Ishikawa (cell line): ENCODE results near the gene MAP7.

ENCODE experiments used
- CEBPB ChIP-seq: IDR thresholded peaks from 2 replicates; pipeline ENCODE4 v1.6.1; 2012
- CREB1 ChIP-seq: IDR thresholded peaks from 2 replicates; pipeline ENCODE4 v1.6.1; 2012; ENCODE audit warnings: low read depth
- EGR1 ChIP-seq: IDR thresholded peaks from 2 replicates; pipeline ENCODE4 v1.6.1; 2012
- EP300 ChIP-seq: IDR thresholded peaks from 2 replicates; pipeline ENCODE4 v1.6.1; 2012; ENCODE audit warnings: borderline replicate concordance
- FOXM1 ChIP-seq: IDR thresholded peaks from 2 replicates; pipeline ENCODE4 v1.6.1; 2012; ENCODE audit warnings: low read depth, borderline replicate concordance
- MAX ChIP-seq: IDR thresholded peaks from 2 replicates; pipeline ENCODE4 v1.6.1; 2012
- NFIC ChIP-seq: IDR thresholded peaks from 2 replicates; pipeline ENCODE4 v1.6.1; 2012
- RAD21 ChIP-seq: IDR thresholded peaks from 2 replicates; pipeline ENCODE4 v1.6.1; 2012; ENCODE audit warnings: low read depth
- TAF1 ChIP-seq: IDR thresholded peaks from 2 replicates; pipeline ENCODE4 v1.6.1; 2012; ENCODE audit warnings: low read depth, mild to moderate bottlenecking
- TCF12 ChIP-seq: IDR thresholded peaks from 2 replicates; pipeline ENCODE4 v1.6.1; 2012; ENCODE audit warnings: low read depth
- TEAD4 ChIP-seq: IDR thresholded peaks from 2 replicates; pipeline ENCODE4 v1.6.1; 2012
- USF1 ChIP-seq: IDR thresholded peaks from 2 replicates; pipeline ENCODE4 v1.6.1; 2012
- YY1 ChIP-seq: IDR thresholded peaks from 2 replicates; pipeline ENCODE4 v1.6.1; 2012; ENCODE audit warnings: low read depth
- ZBTB7A ChIP-seq: IDR thresholded peaks from 2 replicates; pipeline ENCODE4 v1.6.1; 2012; ENCODE audit warnings: low read depth
- TF ChIP-seq, protein P1 (sequence below): IDR thresholded peaks from 2 replicates; pipeline ENCODE4 v1.6.1; 2012; ENCODE audit warnings: low read depth, mild to moderate bottlenecking

Gene MAP7

DNA sequence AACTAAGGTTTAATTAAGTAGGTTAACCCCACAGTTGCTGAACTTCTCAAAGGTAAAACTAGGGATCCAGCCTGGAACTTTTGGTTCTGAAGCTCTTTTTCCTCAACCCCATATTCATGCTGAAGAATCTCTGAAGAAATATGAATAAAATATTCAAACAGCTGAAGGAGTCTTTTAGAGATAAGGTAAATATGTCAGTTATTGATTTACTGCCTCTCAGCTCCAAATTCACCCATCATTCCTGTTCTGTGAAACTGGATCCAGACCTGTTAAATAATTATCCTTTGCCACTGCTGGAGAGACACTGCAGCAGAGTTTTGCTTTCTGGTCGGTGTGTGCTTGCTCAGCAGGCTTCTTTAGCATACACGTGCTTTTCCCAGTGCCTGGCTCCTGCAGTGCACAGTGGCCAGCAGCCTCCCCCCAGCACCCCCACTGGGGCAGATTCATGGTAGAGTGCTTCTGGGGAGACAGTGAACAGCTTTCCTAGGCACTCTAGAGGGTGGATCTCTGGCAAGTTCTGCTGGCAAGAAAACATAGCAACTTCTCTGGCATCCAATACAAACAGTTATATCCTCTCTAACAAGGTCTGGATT lies 198.6 kb downstream of the MAP7 start:
- TF ChIP-seq TEAD4 (no peak), NFIC (no peak)
- TF ChIP-seq, protein P1, sequence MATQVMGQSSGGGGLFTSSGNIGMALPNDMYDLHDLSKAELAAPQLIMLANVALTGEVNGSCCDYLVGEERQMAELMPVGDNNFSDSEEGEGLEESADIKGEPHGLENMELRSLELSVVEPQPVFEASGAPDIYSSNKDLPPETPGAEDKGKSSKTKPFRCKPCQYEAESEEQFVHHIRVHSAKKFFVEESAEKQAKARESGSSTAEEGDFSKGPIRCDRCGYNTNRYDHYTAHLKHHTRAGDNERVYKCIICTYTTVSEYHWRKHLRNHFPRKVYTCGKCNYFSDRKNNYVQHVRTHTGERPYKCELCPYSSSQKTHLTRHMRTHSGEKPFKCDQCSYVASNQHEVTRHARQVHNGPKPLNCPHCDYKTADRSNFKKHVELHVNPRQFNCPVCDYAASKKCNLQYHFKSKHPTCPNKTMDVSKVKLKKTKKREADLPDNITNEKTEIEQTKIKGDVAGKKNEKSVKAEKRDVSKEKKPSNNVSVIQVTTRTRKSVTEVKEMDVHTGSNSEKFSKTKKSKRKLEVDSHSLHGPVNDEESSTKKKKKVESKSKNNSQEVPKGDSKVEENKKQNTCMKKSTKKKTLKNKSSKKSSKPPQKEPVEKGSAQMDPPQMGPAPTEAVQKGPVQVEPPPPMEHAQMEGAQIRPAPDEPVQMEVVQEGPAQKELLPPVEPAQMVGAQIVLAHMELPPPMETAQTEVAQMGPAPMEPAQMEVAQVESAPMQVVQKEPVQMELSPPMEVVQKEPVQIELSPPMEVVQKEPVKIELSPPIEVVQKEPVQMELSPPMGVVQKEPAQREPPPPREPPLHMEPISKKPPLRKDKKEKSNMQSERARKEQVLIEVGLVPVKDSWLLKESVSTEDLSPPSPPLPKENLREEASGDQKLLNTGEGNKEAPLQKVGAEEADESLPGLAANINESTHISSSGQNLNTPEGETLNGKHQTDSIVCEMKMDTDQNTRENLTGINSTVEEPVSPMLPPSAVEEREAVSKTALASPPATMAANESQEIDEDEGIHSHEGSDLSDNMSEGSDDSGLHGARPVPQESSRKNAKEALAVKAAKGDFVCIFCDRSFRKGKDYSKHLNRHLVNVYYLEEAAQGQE, result no peak

DNA sequence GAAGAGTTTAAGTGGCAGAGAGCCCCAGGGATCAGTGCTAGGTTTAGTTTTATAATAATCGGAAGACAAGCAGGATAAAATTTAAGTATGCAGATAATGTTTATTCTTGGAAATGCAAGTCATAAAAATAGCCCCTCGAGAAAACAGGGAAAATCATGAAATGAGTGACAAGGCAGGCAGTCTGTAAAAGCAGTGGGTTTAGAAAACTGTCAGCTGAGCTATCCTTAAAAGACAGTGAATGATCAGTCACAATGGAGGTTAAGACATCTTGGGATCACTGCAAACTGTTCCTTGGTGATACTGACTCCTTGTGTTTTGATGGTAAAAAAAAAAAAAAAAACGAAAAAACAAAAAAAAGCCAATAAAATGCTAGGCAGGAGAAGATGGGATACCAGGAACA lies 199.3 kb downstream of the MAP7 start:
- TF ChIP-seq TCF12 (no peak), ZBTB7A (no peak), FOXM1 (no peak)

- no peak for TF ChIP-seq RAD21
- TF ChIP-seq EGR1, result no peak
- TF ChIP-seq MAX, result no peak
- no peak for TF ChIP-seq NFIC
- TF ChIP-seq TEAD4, result no peak
- no peak for TF ChIP-seq CEBPB
- TF ChIP-seq CREB1, result no peak
- no peak for TF ChIP-seq EP300
- TF ChIP-seq, protein P1, result no peak
- no peak for TF ChIP-seq ZBTB7A
- no peak for TF ChIP-seq TAF1
- no peak for TF ChIP-seq YY1
- no peak for TF ChIP-seq USF1
- TF ChIP-seq FOXM1, result no peak
- no peak for TF ChIP-seq TCF12
Measured at GRCh38 chr6:136347847-136348246, 202.4 kb downstream of the MAP7 start.

GRCh38 chr6:136345145-136345544 lies 205.1 kb downstream of the MAP7 start:
- no peak for TF ChIP-seq USF1
- TF ChIP-seq NFIC, result no peak
- no peak for TF ChIP-seq ZBTB7A
- TF ChIP-seq RAD21, result no peak
- TF ChIP-seq TAF1, result no peak
- TF ChIP-seq TCF12, result no peak
- TF ChIP-seq TEAD4, result no peak
- no peak for TF ChIP-seq MAX
- TF ChIP-seq CREB1, result no peak
- TF ChIP-seq, protein P1, result no peak
- TF ChIP-seq EGR1, result no peak
- TF ChIP-seq CEBPB, result no peak
- no peak for TF ChIP-seq EP300
- no peak for TF ChIP-seq YY1
- TF ChIP-seq FOXM1, result no peak

GRCh38 chr6:136344420-136344819 lies 205.8 kb downstream of the MAP7 start:
- TF ChIP-seq ZBTB7A, result no peak
- TF ChIP-seq EGR1, result no peak
- no peak for TF ChIP-seq CREB1
- no peak for TF ChIP-seq TAF1
- TF ChIP-seq, protein P1, result no peak
- no peak for TF ChIP-seq CEBPB
- no peak for TF ChIP-seq FOXM1
- no peak for TF ChIP-seq YY1
